Measurements from ENCODE around the gene AIFM3.

DNA sequence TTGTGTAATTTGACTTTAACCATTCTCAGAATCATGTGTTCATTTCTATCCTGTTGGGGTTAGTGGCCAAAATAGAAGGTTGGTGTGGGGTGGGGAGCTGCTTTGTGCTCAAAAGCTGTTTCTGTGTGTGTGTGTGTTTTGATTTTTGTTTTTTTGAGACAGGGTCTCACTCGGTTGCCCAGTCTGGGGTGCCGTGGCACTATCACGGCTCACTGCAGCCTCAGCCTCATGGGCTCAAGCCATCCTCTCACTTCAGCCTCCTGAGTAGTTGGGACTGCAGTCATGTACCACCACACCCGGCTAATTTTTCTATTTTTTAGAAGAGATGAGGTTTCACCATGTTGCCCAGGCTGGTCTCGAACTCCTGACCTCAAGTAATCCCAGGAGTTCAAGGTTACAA lies 18.1 kb upstream of the AIFM3 start:
- TF ChIP-seq, protein P1, sequence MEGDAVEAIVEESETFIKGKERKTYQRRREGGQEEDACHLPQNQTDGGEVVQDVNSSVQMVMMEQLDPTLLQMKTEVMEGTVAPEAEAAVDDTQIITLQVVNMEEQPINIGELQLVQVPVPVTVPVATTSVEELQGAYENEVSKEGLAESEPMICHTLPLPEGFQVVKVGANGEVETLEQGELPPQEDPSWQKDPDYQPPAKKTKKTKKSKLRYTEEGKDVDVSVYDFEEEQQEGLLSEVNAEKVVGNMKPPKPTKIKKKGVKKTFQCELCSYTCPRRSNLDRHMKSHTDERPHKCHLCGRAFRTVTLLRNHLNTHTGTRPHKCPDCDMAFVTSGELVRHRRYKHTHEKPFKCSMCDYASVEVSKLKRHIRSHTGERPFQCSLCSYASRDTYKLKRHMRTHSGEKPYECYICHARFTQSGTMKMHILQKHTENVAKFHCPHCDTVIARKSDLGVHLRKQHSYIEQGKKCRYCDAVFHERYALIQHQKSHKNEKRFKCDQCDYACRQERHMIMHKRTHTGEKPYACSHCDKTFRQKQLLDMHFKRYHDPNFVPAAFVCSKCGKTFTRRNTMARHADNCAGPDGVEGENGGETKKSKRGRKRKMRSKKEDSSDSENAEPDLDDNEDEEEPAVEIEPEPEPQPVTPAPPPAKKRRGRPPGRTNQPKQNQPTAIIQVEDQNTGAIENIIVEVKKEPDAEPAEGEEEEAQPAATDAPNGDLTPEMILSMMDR (IDR thresholded peaks at IDR 0.05) = no peak
- TF ChIP-seq POLR2A (IDR thresholded peaks at IDR 0.05) = no peak
